H1 (cell line): ENCODE measurements around the gene PDE4DIP.
"Not testable (repeated sequence)": the region's sequence is repeated elsewhere in the genome, so short reads cannot be mapped to it uniquely, and the experiment has no call there.

Experiments used
- CTCF ChIP-seq, 3 experiments: IDR thresholded peaks; 1 replicate in 2 of 3; 2 replicates in 1 of 3; pipeline versions ENCODE4 v1.5.1 to v1.6.1; 2011; ENCODE audit warnings: low read length in 3 of 3, mild to moderate bottlenecking in 3 of 3, inconsistent platforms in 2 of 3, low read depth in 1 of 3, moderate library complexity in 1 of 3; ENCODE audit not compliant: insufficient read depth in 1 of 3; ENCODE audit errors: control extremely low read depth in 1 of 3
- EP300 ChIP-seq, 2 experiments: IDR thresholded peaks; 1 replicate in 1 of 2; 2 replicates in 1 of 2; pipeline ENCODE4 v1.6.1; 2011 to 2012; ENCODE audit warnings: low read depth in 2 of 2, low read length in 2 of 2, mild to moderate bottlenecking in 2 of 2, borderline replicate concordance in 1 of 2, inconsistent platforms in 1 of 2, moderate library complexity in 1 of 2
- EZH2 ChIP-seq: fragments of 200-600 bp; sonication (generic); IDR thresholded peaks from 2 replicates; pipeline ENCODE4 v1.7.1; 2012; ENCODE audit warnings: low read depth, mild to moderate bottlenecking, moderate library complexity, low read length, inconsistent platforms; ENCODE audit not compliant: severe bottlenecking
- FOSL1 ChIP-seq: IDR thresholded peaks from 2 replicates; pipeline ENCODE4 v1.6.1; 2011; ENCODE audit warnings: mild to moderate bottlenecking, low read depth, low read length, moderate library complexity; ENCODE audit not compliant: insufficient read depth
- GABPA ChIP-seq: IDR thresholded peaks from 2 replicates; pipeline ENCODE4 v1.6.1; 2011; ENCODE audit warnings: mild to moderate bottlenecking, low read length, moderate library complexity, borderline replicate concordance; ENCODE audit not compliant: insufficient read depth
- HDAC2 ChIP-seq, 2 experiments: fragments of 300-600 bp in 1 of 2; sonication (generic) in 1 of 2; IDR thresholded peaks; 2 replicates each; pipeline ENCODE4 v1.6.1; 2011 to 2012; ENCODE audit warnings: low read depth in 2 of 2, low read length in 2 of 2, mild to moderate bottlenecking in 2 of 2, moderate library complexity in 2 of 2, borderline replicate concordance in 1 of 2, inconsistent platforms in 1 of 2
- KDM5A ChIP-seq: fragments of 200-600 bp; IDR thresholded peaks from 2 replicates; pipeline ENCODE4 v1.7.1; 2012; ENCODE audit warnings: mild to moderate bottlenecking, low read length, inconsistent platforms, mixed read lengths
- MAFK ChIP-seq: IDR thresholded peaks from 2 replicates; pipeline ENCODE4 v1.6.1; 2012; ENCODE audit warnings: low read depth, mild to moderate bottlenecking, improper control_type of control experiment, low read length
- POLR2A ChIP-seq, 2 experiments: IDR thresholded peaks; 1 replicate in 1 of 2; 2 replicates in 1 of 2; pipeline ENCODE4 v1.6.1; 2011; ENCODE audit warnings: low read depth in 2 of 2, low read length in 2 of 2, mild to moderate bottlenecking in 2 of 2; ENCODE audit errors: control extremely low read depth in 1 of 2

GRCh38 chr1:148901150-148901952, 57.1 kb downstream of the PDE4DIP start:
- TF ChIP-seq POLR2A (IDR thresholded peaks at IDR 0.05; ENCODE audit: control extremely low read depth in 1 of 2, low read depth in 2 of 2, low read length in 2 of 2); EZH2; HDAC2 (IDR thresholded peaks at IDR 0.05; ENCODE audit: borderline replicate concordance in 1 of 2, low read depth in 2 of 2, low read length in 2 of 2); EP300 (IDR thresholded peaks at IDR 0.05; ENCODE audit: borderline replicate concordance in 1 of 2, low read depth in 2 of 2, low read length in 2 of 2); GABPA; CTCF (IDR thresholded peaks at IDR 0.05; ENCODE audit: control extremely low read depth in 1 of 3, insufficient read depth in 1 of 3, low read depth in 1 of 3, low read length in 3 of 3); FOSL1; MAFK; KDM5A: not testable (repeated sequence)
